ENCODE results near the gene NACAD. TPM values are rescaled to one million over a fixed set of nuclear protein-coding genes. Genes with fewer than 3 reads are reported as not detected.

Gene NACAD
- total RNA-seq, 1 experiment from 2014 or later = 0.24 TPM

- Histone ChIP-seq H3K4me2 (peak overlapping the region; percentile 39), H2AFZ (no peak overlapping the region), H3F3A (ENCODE audit: insufficient read depth, low read depth) (peaks cover 17% of the 10 kb centered on the region), H3K9me2 (ENCODE audit: insufficient read depth) (no peaks in the 10 kb centered on the region), H4K20me1 (ENCODE audit: insufficient read depth) (no peaks in the 10 kb centered on the region), H3K4me1 (replicated peaks; ENCODE audit: insufficient read depth) (peaks cover 28% of the 10 kb centered on the region), H3K36me3 (ENCODE audit: low read depth) (peaks cover 25% of the 10 kb centered on the region; the same call in 1 of the 2 replicates), H3K4me3 (no peak overlapping the region), H3K79me2 (ENCODE audit: low read depth) (0 out of 2 replicates have a peak, but pooled peaks cover 3% of the 10 kb centered on the region), H3K9me3 (ENCODE audit: insufficient read depth, low read depth) (no peaks in the 10 kb centered on the region), H3K27ac (peak overlapping the region; percentile 79), H3K27me3 (ENCODE audit: insufficient read depth, low read depth) (no peaks in the 10 kb centered on the region)
- intact Hi-C loops (cut with micrococcal nuclease; ENCODE audit: unreplicated experiment) = loop anchor here (2.0 to 5.0 kb wide), 2 partner anchors 44 to 48 kb away; partner anchors contain the start of gene CCM2
- POLR2A ChIA-PET (ENCODE audit: unreplicated experiment) = interaction anchor here (0.6 kb wide), 5 partner anchors 19 to 837 kb away, joined by 3 to 9 read pairs (median 6); no protein-coding TSS in a partner anchor
- no TSS peak for BruUV-seq (replicated peaks)
- TF ChIP-seq, protein P1, sequence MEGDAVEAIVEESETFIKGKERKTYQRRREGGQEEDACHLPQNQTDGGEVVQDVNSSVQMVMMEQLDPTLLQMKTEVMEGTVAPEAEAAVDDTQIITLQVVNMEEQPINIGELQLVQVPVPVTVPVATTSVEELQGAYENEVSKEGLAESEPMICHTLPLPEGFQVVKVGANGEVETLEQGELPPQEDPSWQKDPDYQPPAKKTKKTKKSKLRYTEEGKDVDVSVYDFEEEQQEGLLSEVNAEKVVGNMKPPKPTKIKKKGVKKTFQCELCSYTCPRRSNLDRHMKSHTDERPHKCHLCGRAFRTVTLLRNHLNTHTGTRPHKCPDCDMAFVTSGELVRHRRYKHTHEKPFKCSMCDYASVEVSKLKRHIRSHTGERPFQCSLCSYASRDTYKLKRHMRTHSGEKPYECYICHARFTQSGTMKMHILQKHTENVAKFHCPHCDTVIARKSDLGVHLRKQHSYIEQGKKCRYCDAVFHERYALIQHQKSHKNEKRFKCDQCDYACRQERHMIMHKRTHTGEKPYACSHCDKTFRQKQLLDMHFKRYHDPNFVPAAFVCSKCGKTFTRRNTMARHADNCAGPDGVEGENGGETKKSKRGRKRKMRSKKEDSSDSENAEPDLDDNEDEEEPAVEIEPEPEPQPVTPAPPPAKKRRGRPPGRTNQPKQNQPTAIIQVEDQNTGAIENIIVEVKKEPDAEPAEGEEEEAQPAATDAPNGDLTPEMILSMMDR (conservative IDR thresholded peaks at IDR 0.05) = no peak
- no peak for TF ChIP-seq EZH2 (IDR thresholded peaks at IDR 0.05; ENCODE audit: low read depth)
- CTCF ChIA-PET = interaction anchor here (0.7 kb wide), 2 partner anchors 87 to 1466 kb away, joined by 3 read pairs; partner anchors contain the start of gene STK17A
- peak; percentile 68 to 98 for DNase-seq
These were observed 40.0 kb downstream of the NACAD start for GRCh38 chr7:45048748-45049147.

GRCh38 chr7:45044338-45044737 lies 44.4 kb downstream of the NACAD start:
- Histone ChIP-seq H3K27ac (no peak overlapping the region), H3K79me2 (ENCODE audit: low read depth) (0 out of 2 replicates have a peak, but pooled peaks cover 2% of the 10 kb centered on the region), H3K4me2 (no peak overlapping the region), H3K4me1 (replicated peaks; ENCODE audit: insufficient read depth) (peaks cover 25% of the 10 kb centered on the region), H3K9me2 (ENCODE audit: insufficient read depth) (no peaks in the 10 kb centered on the region), H2AFZ (no peak overlapping the region), H3K9me3 (ENCODE audit: insufficient read depth, low read depth) (no peaks in the 10 kb centered on the region), H3K27me3 (ENCODE audit: insufficient read depth, low read depth) (no peaks in the 10 kb centered on the region), H3K36me3 (ENCODE audit: low read depth) (peaks cover 18% of the 10 kb centered on the region; the same call in 1 of the 2 replicates), H3F3A (ENCODE audit: insufficient read depth, low read depth) (peaks cover 12% of the 10 kb centered on the region), H3K4me3 (no peak overlapping the region), H4K20me1 (ENCODE audit: insufficient read depth) (no peaks in the 10 kb centered on the region)
- TF ChIP-seq, protein P1 (conservative IDR thresholded peaks at IDR 0.05) = no peak
- TF ChIP-seq EZH2 (IDR thresholded peaks at IDR 0.05; ENCODE audit: low read depth) = no peak
- BruUV-seq (replicated peaks) = no TSS peak
- ChIA-PET CTCF (interaction anchor here (0.6 kb wide), 1 partner anchor 198 kb away, joined by 3 read pairs; no protein-coding TSS in a partner anchor), POLR2A (ENCODE audit: unreplicated experiment) (no interaction called here)
- no peak for DNase-seq
- intact Hi-C loops (cut with micrococcal nuclease; ENCODE audit: unreplicated experiment) = no loop called here

GRCh38 chr7:45039106-45039505 lies 49.7 kb downstream of the NACAD start:
- no peaks in the 10 kb centered on the region for H3K9me3 ChIP-seq (ENCODE audit: insufficient read depth, low read depth)
- no peak overlapping the region for H3K27ac ChIP-seq
- H3K36me3 ChIP-seq (ENCODE audit: low read depth) = no peaks in the 10 kb centered on the region
- no TSS peak for BruUV-seq (replicated peaks)
- no peaks in the 10 kb centered on the region for H3K27me3 ChIP-seq (ENCODE audit: insufficient read depth, low read depth)
- no peaks in the 10 kb centered on the region for H4K20me1 ChIP-seq (ENCODE audit: insufficient read depth)
- no peaks in the 10 kb centered on the region for H3K9me2 ChIP-seq (ENCODE audit: insufficient read depth)
- ChIA-PET CTCF (interaction anchor here (0.7 kb wide), 1 partner anchor 65 kb away, joined by 4 read pairs; no protein-coding TSS in a partner anchor), POLR2A (ENCODE audit: unreplicated experiment) (no interaction called here)
- H2AFZ ChIP-seq = no peak overlapping the region
- no peaks in the 10 kb centered on the region for H3F3A ChIP-seq (ENCODE audit: insufficient read depth, low read depth)
- no peak for TF ChIP-seq EZH2 (IDR thresholded peaks at IDR 0.05; ENCODE audit: low read depth)
- TF ChIP-seq, protein P1 (conservative IDR thresholded peaks at IDR 0.05) = no peak
- no peaks in the 10 kb centered on the region for H3K4me1 ChIP-seq (replicated peaks; ENCODE audit: insufficient read depth)
- no peaks in the 10 kb centered on the region; the same call in 1 of the 2 replicates for H3K79me2 ChIP-seq (ENCODE audit: low read depth)
- H3K4me2 ChIP-seq = no peak overlapping the region
- intact Hi-C loops (cut with micrococcal nuclease; ENCODE audit: unreplicated experiment) = no loop called here
- DNase-seq = no peak
- no peak overlapping the region for H3K4me3 ChIP-seq
